Fibroblast of pulmonary artery (primary cell): Measurements from ENCODE around the gene NPHP4.

Experiments
- DNase-seq: peaks from one replicate; pipeline ENCODE4 v3.0.0-alpha.2; 2010; ENCODE audit warnings: low read depth
- H3K4me3 ChIP-seq: replicated peaks from 2 replicates; pipeline ENCODE4 v1.5.1; 2011; ENCODE audit warnings: low read depth, mild to moderate bottlenecking, control low read depth, low read length, moderate library complexity
- TF ChIP-seq, protein P1 (sequence below): IDR thresholded peaks from 2 replicates; pipeline ENCODE4 v1.5.1; 2011; ENCODE audit warnings: mild to moderate bottlenecking, control low read depth, low read length, inconsistent platforms; ENCODE audit errors: missing control alignments

Gene NPHP4

DNA sequence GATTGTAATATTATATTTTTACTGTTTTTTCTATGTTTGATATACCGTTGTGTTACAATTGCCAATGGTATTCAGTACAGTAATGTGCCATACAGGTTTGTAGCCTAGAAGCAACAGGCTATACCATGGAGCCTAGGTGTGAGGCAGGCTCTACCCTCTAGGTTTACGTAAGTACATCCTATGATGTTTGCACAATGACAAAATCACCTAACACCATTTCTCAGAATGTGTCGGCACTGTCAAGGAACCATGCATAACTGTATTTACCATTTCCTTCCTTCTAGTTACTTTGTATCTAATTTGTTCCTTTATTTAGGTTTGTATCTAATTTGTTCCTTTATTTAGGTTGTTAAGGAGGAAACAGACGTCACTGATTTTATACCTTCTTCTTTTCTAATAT, 9.9 kb downstream of the NPHP4 start:
- TF ChIP-seq, protein P1, sequence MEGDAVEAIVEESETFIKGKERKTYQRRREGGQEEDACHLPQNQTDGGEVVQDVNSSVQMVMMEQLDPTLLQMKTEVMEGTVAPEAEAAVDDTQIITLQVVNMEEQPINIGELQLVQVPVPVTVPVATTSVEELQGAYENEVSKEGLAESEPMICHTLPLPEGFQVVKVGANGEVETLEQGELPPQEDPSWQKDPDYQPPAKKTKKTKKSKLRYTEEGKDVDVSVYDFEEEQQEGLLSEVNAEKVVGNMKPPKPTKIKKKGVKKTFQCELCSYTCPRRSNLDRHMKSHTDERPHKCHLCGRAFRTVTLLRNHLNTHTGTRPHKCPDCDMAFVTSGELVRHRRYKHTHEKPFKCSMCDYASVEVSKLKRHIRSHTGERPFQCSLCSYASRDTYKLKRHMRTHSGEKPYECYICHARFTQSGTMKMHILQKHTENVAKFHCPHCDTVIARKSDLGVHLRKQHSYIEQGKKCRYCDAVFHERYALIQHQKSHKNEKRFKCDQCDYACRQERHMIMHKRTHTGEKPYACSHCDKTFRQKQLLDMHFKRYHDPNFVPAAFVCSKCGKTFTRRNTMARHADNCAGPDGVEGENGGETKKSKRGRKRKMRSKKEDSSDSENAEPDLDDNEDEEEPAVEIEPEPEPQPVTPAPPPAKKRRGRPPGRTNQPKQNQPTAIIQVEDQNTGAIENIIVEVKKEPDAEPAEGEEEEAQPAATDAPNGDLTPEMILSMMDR = no peak
- DNase-seq = no peak
- H3K4me3 ChIP-seq = no peak overlapping the region

DNA sequence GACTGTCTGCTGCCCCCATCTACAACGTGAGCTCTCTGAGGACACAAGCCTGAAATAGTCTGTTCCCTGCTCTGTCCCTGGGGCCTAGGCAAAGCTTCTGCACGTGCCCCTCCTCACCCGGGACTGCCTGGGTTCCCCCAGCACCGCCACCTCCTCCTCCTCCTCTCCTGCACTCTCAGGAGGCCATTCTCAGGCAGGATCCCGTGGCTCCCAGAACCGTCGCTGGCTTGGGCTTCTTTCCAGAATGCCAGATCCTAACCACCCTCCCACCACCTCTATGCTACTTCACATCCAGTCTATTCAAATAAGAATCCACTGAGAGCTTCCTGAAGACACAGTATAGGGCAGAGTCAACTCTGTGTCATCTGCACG, 11.2 kb downstream of the NPHP4 start:
- no peak overlapping the region for H3K4me3 ChIP-seq
- TF ChIP-seq, protein P1 = no peak
- no peak for DNase-seq

DNA sequence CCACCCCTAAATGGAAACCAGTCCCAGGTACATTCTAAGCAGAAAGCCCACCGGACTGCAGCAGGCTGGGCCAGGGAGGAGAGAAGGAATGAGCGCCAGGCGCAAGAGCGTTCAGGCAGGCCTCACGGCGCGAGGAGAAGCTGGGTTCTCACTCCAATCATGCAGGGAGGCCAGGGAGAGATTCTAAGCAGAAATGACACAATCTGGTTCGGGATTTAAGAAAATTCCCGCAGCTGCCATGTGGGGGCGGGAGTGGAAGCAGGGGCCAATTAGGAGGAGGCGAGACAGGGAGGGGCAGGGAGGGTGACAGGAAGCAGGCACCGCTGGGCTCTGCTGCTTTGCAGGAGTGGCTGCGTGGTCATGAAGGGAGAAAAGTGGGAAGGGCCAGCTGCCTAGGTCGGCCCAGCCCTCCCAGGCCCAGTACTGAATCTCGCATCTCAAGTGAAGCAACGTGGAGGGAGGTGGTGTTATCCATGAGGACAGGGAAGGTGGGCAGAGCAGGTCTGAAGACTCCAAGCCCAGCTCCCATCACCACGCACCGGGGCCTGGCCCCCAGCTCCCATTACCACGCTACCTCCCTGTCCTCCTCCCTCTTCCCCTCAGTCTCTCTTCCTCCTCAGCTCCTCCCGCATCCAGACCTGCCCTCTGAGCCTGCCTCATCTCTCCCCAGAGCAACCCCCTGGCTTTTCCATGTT, 11.8 kb downstream of the NPHP4 start:
- TF ChIP-seq, protein P1 = peak; percentile 19
- DNase-seq = peak; percentile 65
- no peak overlapping the region for H3K4me3 ChIP-seq

DNA sequence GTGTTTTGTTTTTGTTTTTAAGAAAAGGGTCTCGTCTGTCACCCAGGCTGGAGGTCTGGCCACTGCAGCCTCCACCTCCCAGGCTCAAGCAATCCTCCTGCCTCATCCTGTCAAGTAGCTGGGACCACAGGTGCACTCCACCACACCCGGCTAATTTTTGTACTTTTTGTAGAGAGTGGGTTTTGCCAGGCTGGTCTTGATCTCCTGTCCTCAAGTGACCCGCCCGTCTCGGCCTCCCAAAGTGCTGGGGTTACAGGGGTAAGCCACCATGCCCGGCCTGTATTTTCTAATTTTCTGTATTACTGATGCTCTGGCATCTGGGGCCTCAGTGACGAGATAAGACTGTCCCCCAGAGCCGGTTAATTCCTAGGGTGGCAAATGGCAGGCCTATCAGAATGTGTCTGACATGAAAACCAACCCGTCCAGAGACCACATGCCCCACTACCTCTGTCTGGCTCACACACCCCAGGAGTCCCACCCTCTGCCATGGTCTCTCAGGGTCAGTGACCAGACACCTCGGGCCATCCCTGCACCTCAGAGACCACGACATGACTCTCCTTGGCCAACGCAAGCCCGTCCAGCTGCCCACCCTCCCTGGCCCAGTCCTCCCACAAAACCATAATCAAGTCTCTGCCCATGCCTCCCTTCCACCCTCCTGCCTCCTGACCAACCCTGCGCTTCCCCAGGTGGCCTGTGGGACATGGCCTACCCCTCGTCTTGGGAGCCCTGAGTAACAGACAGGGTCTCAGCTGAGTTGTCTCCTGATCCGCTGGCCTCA, 12.5 kb downstream of the NPHP4 start:
- TF ChIP-seq, protein P1 = no peak
- no peak overlapping the region for H3K4me3 ChIP-seq
- no peak for DNase-seq

DNA sequence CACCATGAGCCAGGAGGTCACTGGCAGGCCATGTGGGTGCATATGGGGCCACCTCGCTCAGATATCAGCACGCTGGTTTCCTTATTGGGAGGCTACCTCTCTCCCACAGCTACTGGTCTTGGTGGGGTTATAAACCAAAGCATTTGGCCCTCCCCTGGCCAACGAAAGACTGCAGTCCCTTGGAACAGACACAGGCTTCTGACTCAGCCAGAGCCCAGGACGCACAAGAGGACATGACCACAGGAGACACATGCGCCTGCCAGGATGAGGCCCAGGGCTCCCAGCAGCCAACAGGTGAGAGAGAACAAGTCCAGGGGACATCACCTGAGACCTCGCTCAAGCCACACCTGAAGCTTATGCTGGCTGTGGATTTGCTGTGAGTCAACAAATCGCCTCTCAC, 13.8 kb downstream of the NPHP4 start:
- TF ChIP-seq, protein P1 = no peak
- H3K4me3 ChIP-seq = no peak overlapping the region
- no peak for DNase-seq

DNA sequence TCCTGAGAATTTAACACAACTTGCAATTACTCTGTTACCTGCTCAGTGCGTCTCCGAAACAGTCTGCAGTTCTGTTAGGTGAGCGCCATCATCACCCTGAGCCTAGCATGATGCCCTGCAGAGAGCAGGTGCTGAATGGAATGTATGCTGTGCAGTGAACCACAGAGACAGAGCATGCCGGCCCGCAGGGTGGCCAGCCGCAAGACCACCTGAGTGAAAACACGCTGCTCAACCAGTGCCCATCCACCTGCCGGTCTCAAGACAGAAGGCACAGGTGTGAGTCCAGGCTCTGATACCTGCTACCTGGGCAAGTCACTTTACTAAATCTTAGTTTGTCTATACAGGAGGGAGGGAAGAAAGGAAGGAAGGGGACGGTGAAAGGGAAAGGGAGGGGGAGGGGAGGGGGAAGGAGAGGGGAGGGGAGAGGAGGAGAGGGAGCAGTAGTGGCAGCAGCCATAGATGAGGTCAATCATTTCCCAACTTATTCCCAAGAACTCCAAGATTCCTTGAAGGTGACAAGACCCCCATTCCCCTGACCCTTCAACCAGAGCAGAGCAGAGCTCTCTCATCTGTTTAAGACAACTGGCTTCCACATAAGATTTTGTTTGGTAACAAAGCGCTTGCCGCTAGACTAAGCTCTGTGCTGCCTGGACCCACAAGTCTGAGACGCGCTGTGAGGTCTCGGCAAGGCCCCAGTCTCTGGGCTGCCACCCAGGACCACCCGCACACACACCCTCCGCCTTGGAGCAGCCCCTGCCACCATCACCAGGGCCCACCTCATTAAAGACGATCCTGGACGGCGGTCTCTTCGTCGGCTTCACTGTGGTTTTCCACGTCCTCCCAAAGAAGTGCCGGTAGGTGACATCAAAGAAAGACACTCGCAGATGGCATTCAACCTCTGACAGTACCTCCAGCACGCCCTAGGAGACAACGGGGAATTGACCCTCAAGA, 14.5 kb downstream of the NPHP4 start:
- no peak overlapping the region for H3K4me3 ChIP-seq
- TF ChIP-seq, protein P1 = no peak
- DNase-seq = no peak
